Peyer's patch (tissue), 4 donors: ENCODE results near the gene PKDCC.

ENCODE experiments used
- POLR2A ChIP-seq, 2 donors: fragments of 450-650 bp; IDR thresholded peaks; one replicate each; pipeline ENCODE4 v1.5.1; 2017; ENCODE audit warnings: antibody characterized with exemption in 2 of 2, mild to moderate bottlenecking in 2 of 2, moderate library complexity in 2 of 2
- TF ChIP-seq, protein P1 (sequence below), 6 experiments: fragments of 450-650 bp in 4 of 6; fragments of 200-600 bp in 2 of 6; sonication (generic) in 1 of 6; IDR thresholded peaks; one replicate each; pipeline ENCODE4 v1.5.1; 2017 to 2019; ENCODE audit warnings: antibody characterized with exemption in 6 of 6, mild to moderate bottlenecking in 3 of 6, moderate library complexity in 1 of 6

DNA sequence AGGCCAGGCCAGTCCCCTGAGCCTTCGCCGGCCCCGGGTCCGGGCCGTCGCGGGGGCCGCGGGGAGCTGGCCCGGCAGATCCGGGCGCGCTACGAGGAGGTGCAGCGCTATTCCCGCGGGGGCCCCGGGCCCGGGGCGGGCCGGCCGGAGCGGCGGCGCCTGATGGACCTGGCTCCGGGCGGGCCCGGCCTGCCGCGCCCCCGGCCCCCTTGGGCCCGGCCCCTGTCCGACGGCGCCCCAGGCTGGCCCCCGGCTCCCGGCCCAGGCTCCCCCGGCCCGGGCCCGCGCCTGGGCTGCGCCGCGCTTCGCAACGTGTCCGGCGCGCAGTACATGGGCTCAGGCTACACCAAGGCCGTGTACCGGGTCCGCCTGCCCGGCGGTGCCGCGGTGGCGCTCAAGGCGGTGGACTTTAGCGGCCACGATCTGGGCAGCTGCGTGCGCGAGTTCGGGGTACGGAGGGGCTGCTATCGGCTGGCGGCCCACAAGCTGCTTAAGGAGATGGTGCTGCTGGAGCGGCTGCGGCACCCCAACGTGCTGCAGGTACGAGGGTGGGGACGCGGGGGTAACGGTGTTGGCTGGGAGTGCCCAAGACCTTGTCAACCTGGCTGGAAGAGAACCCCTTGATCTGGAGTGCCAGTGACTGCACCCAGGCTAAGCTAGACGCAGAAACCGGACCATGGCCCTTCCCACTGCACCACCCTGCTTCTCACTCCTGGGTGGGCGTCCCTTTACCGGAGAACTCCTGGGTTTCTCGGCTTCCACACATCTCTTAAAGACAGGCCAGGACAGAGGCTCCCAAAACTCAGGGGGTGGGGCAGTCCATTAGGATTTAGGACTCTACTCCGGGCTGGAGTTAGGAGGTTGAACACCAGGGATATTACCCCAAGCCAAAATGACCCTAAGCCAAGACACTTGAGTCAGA lies 739 bp downstream of the PKDCC start:
- TF ChIP-seq, protein P1, sequence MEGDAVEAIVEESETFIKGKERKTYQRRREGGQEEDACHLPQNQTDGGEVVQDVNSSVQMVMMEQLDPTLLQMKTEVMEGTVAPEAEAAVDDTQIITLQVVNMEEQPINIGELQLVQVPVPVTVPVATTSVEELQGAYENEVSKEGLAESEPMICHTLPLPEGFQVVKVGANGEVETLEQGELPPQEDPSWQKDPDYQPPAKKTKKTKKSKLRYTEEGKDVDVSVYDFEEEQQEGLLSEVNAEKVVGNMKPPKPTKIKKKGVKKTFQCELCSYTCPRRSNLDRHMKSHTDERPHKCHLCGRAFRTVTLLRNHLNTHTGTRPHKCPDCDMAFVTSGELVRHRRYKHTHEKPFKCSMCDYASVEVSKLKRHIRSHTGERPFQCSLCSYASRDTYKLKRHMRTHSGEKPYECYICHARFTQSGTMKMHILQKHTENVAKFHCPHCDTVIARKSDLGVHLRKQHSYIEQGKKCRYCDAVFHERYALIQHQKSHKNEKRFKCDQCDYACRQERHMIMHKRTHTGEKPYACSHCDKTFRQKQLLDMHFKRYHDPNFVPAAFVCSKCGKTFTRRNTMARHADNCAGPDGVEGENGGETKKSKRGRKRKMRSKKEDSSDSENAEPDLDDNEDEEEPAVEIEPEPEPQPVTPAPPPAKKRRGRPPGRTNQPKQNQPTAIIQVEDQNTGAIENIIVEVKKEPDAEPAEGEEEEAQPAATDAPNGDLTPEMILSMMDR (IDR thresholded peaks at IDR 0.05), result no peak
- TF ChIP-seq POLR2A (IDR thresholded peaks at IDR 0.05), result no peak
